Karpas-422 (cell line): ENCODE measurements around the gene ZNF292. TPM values are rescaled to one million over a fixed set of nuclear protein-coding genes. Genes with fewer than 3 reads are reported as not detected.
A peak's percentile ranks its signal among the peaks of the same experiment; 100 is the strongest.
"Not testable (repeated sequence)": the region's sequence is repeated elsewhere in the genome, so short reads cannot be mapped to it uniquely, and the experiment has no call there.

Source experiments
- DNase-seq: peaks from one replicate; pipeline ENCODE4 v3.0.0-alpha.2; 2015
- H2AFZ ChIP-seq: fragments of 200-600 bp; sonication (generic); 2 replicates; pipeline ENCODE4 v1.6.1; 2014; ENCODE audit warnings: antibody characterized with exemption, low read length, mixed read lengths
- H3K27ac ChIP-seq: fragments of 200-600 bp; sonication (generic); 2 replicates; pipeline ENCODE4 v1.5.1; 2014; ENCODE audit warnings: mild to moderate bottlenecking, low read length, moderate library complexity
- H3K27me3 ChIP-seq: fragments of 200-600 bp; sonication (generic); 2 replicates; pipeline ENCODE4 v1.6.1; 2014; ENCODE audit warnings: low read length, mixed read lengths
- H3K36me3 ChIP-seq: fragments of 200-600 bp; sonication (generic); 2 replicates; pipeline ENCODE4 v1.6.1; 2014; ENCODE audit warnings: low read length, mixed read lengths; ENCODE audit not compliant: insufficient read depth
- H3K4me1 ChIP-seq: fragments of 200-600 bp; sonication (generic); 2 replicates; pipeline ENCODE4 v1.6.1; 2014; ENCODE audit warnings: mild to moderate bottlenecking, low read length, mixed read lengths
- H3K4me2 ChIP-seq: fragments of 200-600 bp; sonication (generic); 2 replicates; pipeline ENCODE4 v1.6.1; 2014; ENCODE audit warnings: low read length, low read depth, mild to moderate bottlenecking; ENCODE audit not compliant: poor library complexity, severe bottlenecking
- H3K4me3 ChIP-seq: fragments of 200-600 bp; sonication (generic); 2 replicates; pipeline ENCODE4 v1.5.1; 2014; ENCODE audit warnings: mild to moderate bottlenecking, antibody characterized with exemption, low read length, mixed read lengths
- H3K79me2 ChIP-seq: fragments of 200-600 bp; sonication (generic); 2 replicates; pipeline ENCODE4 v1.6.1; 2014; ENCODE audit warnings: mild to moderate bottlenecking, low read length, mixed read lengths
- H3K9ac ChIP-seq: fragments of 200-600 bp; sonication (generic); 2 replicates; pipeline ENCODE4 v1.6.0; 2014; ENCODE audit warnings: low read length
- H3K9me2 ChIP-seq: fragments of 200-600 bp; sonication (generic), shearing (Covaris generic); replicated peaks from 2 replicates; pipeline ENCODE4 v1.6.0; 2014; ENCODE audit warnings: mild to moderate bottlenecking, low read length, moderate library complexity; ENCODE audit not compliant: insufficient read depth
- H3K9me3 ChIP-seq: fragments of 300-700, 200-600 bp; sonication (generic); 2 replicates; pipeline ENCODE4 v1.6.1; 2014; ENCODE audit warnings: low read length, mixed read lengths
- H4K20me1 ChIP-seq: fragments of 200-600 bp; sonication (generic); 2 replicates; pipeline ENCODE4 v1.6.1; 2014; ENCODE audit warnings: mild to moderate bottlenecking, antibody characterized with exemption, low read length, low read depth; ENCODE audit not compliant: insufficient read depth
- total RNA-seq: library from RNA; depleted of rRNA; stranded (reverse); fragments of >200 nt; shearing (Covaris generic); gene quantifications from 2 replicates; pipeline ENCODE4 v1.2.3, GENCODE V29; 2014; ENCODE audit warnings: low replicate concordance

The ZNF292 gene
- total RNA-seq, 1 experiment from 2014 or later, result 62.8 TPM

- H3K27ac ChIP-seq, result no peak overlapping the region
- H3K4me3 ChIP-seq, result no peak overlapping the region
- no peak overlapping the region for H3K9ac ChIP-seq
- H3K27me3 ChIP-seq, result no peaks in the 10 kb centered on the region
- H3K9me3 ChIP-seq, result no peaks in the 10 kb centered on the region
- no peak for DNase-seq
- no peak overlapping the region for H2AFZ ChIP-seq
- H4K20me1 ChIP-seq, result no peaks in the 10 kb centered on the region
- H3K9me2 ChIP-seq, result no peaks in the 10 kb centered on the region
- H3K36me3 ChIP-seq, result no peaks in the 10 kb centered on the region
- H3K4me2 ChIP-seq, result no peak overlapping the region
- no peaks in the 10 kb centered on the region for H3K4me1 ChIP-seq
- H3K79me2 ChIP-seq, result no peaks in the 10 kb centered on the region
These were observed 131.9 kb downstream of the ZNF292 start for GRCh38 chr6:87287251-87287650.

- H3K27me3 ChIP-seq, result no peaks in the 10 kb centered on the region
- H3K9me2 ChIP-seq, result no peaks in the 10 kb centered on the region
- H3K9me3 ChIP-seq, result no peaks in the 10 kb centered on the region
- no peak overlapping the region for H3K4me2 ChIP-seq
- H3K4me1 ChIP-seq, result no peaks in the 10 kb centered on the region
- H4K20me1 ChIP-seq, result no peaks in the 10 kb centered on the region
- no peak overlapping the region for H3K4me3 ChIP-seq
- no peak overlapping the region for H3K9ac ChIP-seq
- no peak for DNase-seq
- no peak overlapping the region for H3K27ac ChIP-seq
- no peaks in the 10 kb centered on the region for H3K36me3 ChIP-seq
- H2AFZ ChIP-seq, result no peak overlapping the region
- H3K79me2 ChIP-seq, result no peaks in the 10 kb centered on the region
These were observed 134.2 kb downstream of the ZNF292 start for GRCh38 chr6:87289571-87289970.

- no peak overlapping the region for H3K4me3 ChIP-seq
- no peaks in the 10 kb centered on the region for H3K27me3 ChIP-seq
- no peaks in the 10 kb centered on the region for H4K20me1 ChIP-seq
- no peaks in the 10 kb centered on the region for H3K4me1 ChIP-seq
- H3K9ac ChIP-seq, result no peak overlapping the region
- no peak for DNase-seq
- H3K9me2 ChIP-seq, result no peaks in the 10 kb centered on the region
- H3K79me2 ChIP-seq, result no peaks in the 10 kb centered on the region
- H3K4me2 ChIP-seq, result no peak overlapping the region
- H3K36me3 ChIP-seq, result no peaks in the 10 kb centered on the region
- no peak overlapping the region for H2AFZ ChIP-seq
- no peaks in the 10 kb centered on the region for H3K9me3 ChIP-seq
- no peak overlapping the region for H3K27ac ChIP-seq
These were observed 136.5 kb downstream of the ZNF292 start for GRCh38 chr6:87291883-87292282.

- H3K4me2 ChIP-seq, result no peak overlapping the region
These were observed 138.2 kb downstream of the ZNF292 start for GRCh38 chr6:87293526-87293925.

GRCh38 chr6:87297119-87297518 lies 141.8 kb downstream of the ZNF292 start:
- Histone ChIP-seq H3K4me3 (no peak overlapping the region), H4K20me1 (no peaks in the 10 kb centered on the region), H3K4me2 (no peak overlapping the region), H2AFZ (no peak overlapping the region), H3K27me3 (no peaks in the 10 kb centered on the region), H3K9me3 (no peaks in the 10 kb centered on the region), H3K36me3 (no peaks in the 10 kb centered on the region), H3K4me1 (no peaks in the 10 kb centered on the region), H3K79me2 (no peaks in the 10 kb centered on the region), H3K9ac (no peak overlapping the region), H3K27ac (no peak overlapping the region), H3K9me2 (no peaks in the 10 kb centered on the region)
- no peak for DNase-seq

More at GRCh38 chr6:87293526-87293925, 138.2 kb downstream of the ZNF292 start:
- Histone ChIP-seq H3K27ac (no peak overlapping the region), H3K9me2 (no peaks in the 10 kb centered on the region), H2AFZ (no peak overlapping the region), H4K20me1 (no peaks in the 10 kb centered on the region), H3K79me2 (no peaks in the 10 kb centered on the region), H3K9me3 (no peaks in the 10 kb centered on the region), H3K4me1 (no peaks in the 10 kb centered on the region), H3K36me3 (no peaks in the 10 kb centered on the region), H3K9ac (no peak overlapping the region), H3K4me3 (no peak overlapping the region), H3K27me3 (no peaks in the 10 kb centered on the region)
- no peak for DNase-seq

- H3K27me3 ChIP-seq, H3K9ac ChIP-seq, H2AFZ ChIP-seq, H3K36me3 ChIP-seq, H3K4me1 ChIP-seq, H3K79me2 ChIP-seq, H4K20me1 ChIP-seq, H3K9me3 ChIP-seq, H3K4me2 ChIP-seq, DNase-seq, H3K27ac ChIP-seq, H3K9me2 ChIP-seq, H3K4me3 ChIP-seq: not testable (repeated sequence)
These were observed 145.9 kb downstream of the ZNF292 start for GRCh38 chr6:87301277-87301676.

GRCh38 chr6:87308970-87309369 lies 153.6 kb downstream of the ZNF292 start:
- H4K20me1 ChIP-seq, result no peaks in the 10 kb centered on the region
- no peak for DNase-seq
- no peak overlapping the region for H3K9ac ChIP-seq
- no peaks in the 10 kb centered on the region for H3K4me1 ChIP-seq
- no peak overlapping the region for H3K4me3 ChIP-seq
- H2AFZ ChIP-seq, result no peak overlapping the region
- H3K4me2 ChIP-seq, result no peak overlapping the region
- no peaks in the 10 kb centered on the region for H3K9me2 ChIP-seq
- H3K27me3 ChIP-seq, result no peaks in the 10 kb centered on the region
- H3K27ac ChIP-seq, result no peak overlapping the region
- no peaks in the 10 kb centered on the region for H3K36me3 ChIP-seq
- no peaks in the 10 kb centered on the region for H3K79me2 ChIP-seq
- no peaks in the 10 kb centered on the region for H3K9me3 ChIP-seq

- peak; percentile 27 for DNase-seq
- Histone ChIP-seq H3K27ac (no peak overlapping the region), H2AFZ (no peak overlapping the region)
These were observed 157.5 kb downstream of the ZNF292 start for GRCh38 chr6:87312860-87313259.

More at GRCh38 chr6:87312860-87313259, 157.5 kb downstream of the ZNF292 start:
- H3K4me2 ChIP-seq, result no peak overlapping the region
- no peaks in the 10 kb centered on the region for H3K9me3 ChIP-seq
- no peaks in the 10 kb centered on the region for H3K9me2 ChIP-seq
- no peaks in the 10 kb centered on the region for H3K27me3 ChIP-seq
- no peaks in the 10 kb centered on the region for H3K79me2 ChIP-seq
- H3K9ac ChIP-seq, result no peak overlapping the region
- H3K4me1 ChIP-seq, result no peaks in the 10 kb centered on the region
- no peaks in the 10 kb centered on the region for H3K36me3 ChIP-seq
- no peak overlapping the region for H3K4me3 ChIP-seq
- H4K20me1 ChIP-seq, result no peaks in the 10 kb centered on the region
